ENCODE measurements around the gene TRDN.
"Not testable (repeated sequence)": the region's sequence is repeated elsewhere in the genome, so short reads cannot be mapped to it uniquely, and the experiment has no call there.

TRDN gene

GRCh38 chr6:123417535-123417934, 219.2 kb downstream of the TRDN start:
- no peak for DNase-seq (ENCODE audit: low read depth in 2 of 2)

- DNase-seq (ENCODE audit: low read depth in 2 of 2) = no peak
Observed at GRCh38 chr6:123415844-123416468, 220.8 kb downstream of the TRDN start.

GRCh38 chr6:123404975-123405374, 231.8 kb downstream of the TRDN start:
- no peak for DNase-seq (ENCODE audit: low read depth in 2 of 2)

GRCh38 chr6:123402052-123402451, 234.7 kb downstream of the TRDN start:
- DNase-seq (ENCODE audit: low read depth in 2 of 2) = no peak

GRCh38 chr6:123398072-123398471, 238.7 kb downstream of the TRDN start:
- no peak for DNase-seq (ENCODE audit: low read depth in 2 of 2)

- DNase-seq (ENCODE audit: low read depth in 2 of 2) = no peak
Observed at GRCh38 chr6:123393331-123393730, 243.4 kb downstream of the TRDN start.

- no peak for DNase-seq (ENCODE audit: low read depth in 2 of 2)
Observed at GRCh38 chr6:123383718-123384117, 253.0 kb downstream of the TRDN start.

GRCh38 chr6:123380257-123380656, 256.5 kb downstream of the TRDN start:
- DNase-seq (ENCODE audit: low read depth in 2 of 2) = no peak

GRCh38 chr6:123372737-123373136, 264.0 kb downstream of the TRDN start:
- no peak for DNase-seq (ENCODE audit: low read depth in 2 of 2)

GRCh38 chr6:123363912-123364311, 272.8 kb downstream of the TRDN start:
- DNase-seq (ENCODE audit: low read depth in 2 of 2) = no peak

- DNase-seq (ENCODE audit: low read depth in 2 of 2) = no peak
Observed at GRCh38 chr6:123360359-123360758, 276.4 kb downstream of the TRDN start.

GRCh38 chr6:123352705-123353104, 284.0 kb downstream of the TRDN start:
- no peak for DNase-seq (ENCODE audit: low read depth in 2 of 2)

- DNase-seq (ENCODE audit: low read depth in 2 of 2) = no peak
Observed at GRCh38 chr6:123352279-123352678, 284.5 kb downstream of the TRDN start.

GRCh38 chr6:123343836-123344235, 292.9 kb downstream of the TRDN start:
- DNase-seq (ENCODE audit: low read depth in 2 of 2) = no peak

GRCh38 chr6:123338394-123338793, 298.4 kb downstream of the TRDN start:
- DNase-seq (ENCODE audit: low read depth in 2 of 2) = no peak

- no peak for DNase-seq (ENCODE audit: low read depth in 2 of 2)
Observed at GRCh38 chr6:123333000-123333756, 303.6 kb downstream of the TRDN start.

GRCh38 chr6:123332070-123332469, 304.7 kb downstream of the TRDN start:
- no peak for DNase-seq (ENCODE audit: low read depth in 2 of 2)

- no peak for DNase-seq (ENCODE audit: low read depth in 2 of 2)
Observed at GRCh38 chr6:123329337-123329736, 307.4 kb downstream of the TRDN start.

GRCh38 chr6:123323452-123324329, 313.1 kb downstream of the TRDN start:
- DNase-seq (ENCODE audit: low read depth in 2 of 2) = no peak

- DNase-seq (ENCODE audit: low read depth in 2 of 2) = no peak
Observed at GRCh38 chr6:123321020-123321419, 315.7 kb downstream of the TRDN start.

- DNase-seq (ENCODE audit: low read depth in 2 of 2) = no peak
Observed at GRCh38 chr6:123316733-123317323, 319.9 kb downstream of the TRDN start.

- not testable (repeated sequence) for DNase-seq (ENCODE audit: low read depth in 2 of 2)
Observed at GRCh38 chr6:123314459-123314858, 322.3 kb downstream of the TRDN start.
